H9 (cell line): ENCODE data around the gene DCC. TPM values are rescaled to one million over a fixed set of nuclear protein-coding genes. Genes with fewer than 3 reads are reported as not detected.

Experiments used
- DNase-seq: peaks from one replicate; pipeline ENCODE4 v3.0.0-alpha.2; 2017
- H2AFZ ChIP-seq: one replicate; pipeline ENCODE4 v1.6.1; 2013; ENCODE audit warnings: mild to moderate bottlenecking, low read length, control low read depth, moderate library complexity
- H2AK5ac ChIP-seq: 2 replicates; pipeline ENCODE4 v1.6.1; 2013; ENCODE audit warnings: low read length, control low read depth, mixed read lengths; ENCODE audit not compliant: insufficient read length
- H2BK120ac ChIP-seq: one replicate; pipeline ENCODE4 v1.6.1; 2013; ENCODE audit warnings: low read depth, mild to moderate bottlenecking, low read length, control low read depth, inconsistent platforms; ENCODE audit not compliant: poor library complexity, severe bottlenecking
- H2BK12ac ChIP-seq: 2 replicates; pipeline ENCODE4 v1.6.1; 2013; ENCODE audit warnings: low read length, control low read depth, mixed read lengths, low read depth; ENCODE audit not compliant: insufficient read length
- H2BK15ac ChIP-seq: 2 replicates; pipeline ENCODE4 v1.6.1; 2013; ENCODE audit warnings: low read depth, low read length, control low read depth
- H2BK20ac ChIP-seq: one replicate; pipeline ENCODE4 v1.6.1; 2013; ENCODE audit warnings: low read depth, mild to moderate bottlenecking, low read length, control low read depth, inconsistent platforms; ENCODE audit not compliant: poor library complexity, severe bottlenecking
- H2BK5ac ChIP-seq: 2 replicates; pipeline ENCODE4 v1.6.1; 2013; ENCODE audit warnings: low read length, control low read depth, mixed read lengths; ENCODE audit not compliant: insufficient read length
- H3K14ac ChIP-seq: 2 replicates; pipeline ENCODE4 v1.6.1; 2013; ENCODE audit warnings: low read length, control low read depth; ENCODE audit not compliant: insufficient read depth
- H3K18ac ChIP-seq: 2 replicates; pipeline ENCODE4 v1.6.1; 2013; ENCODE audit warnings: low read depth, mild to moderate bottlenecking, mixed read lengths, low read length, control low read depth; ENCODE audit not compliant: insufficient read length
- H3K23ac ChIP-seq: 2 replicates; pipeline ENCODE4 v1.6.1; 2013; ENCODE audit warnings: low read length, control low read depth, mixed read lengths, low read depth; ENCODE audit not compliant: insufficient read length
- H3K23me2 ChIP-seq: 2 replicates; pipeline ENCODE4 v1.6.1; 2013; ENCODE audit warnings: low read depth, mild to moderate bottlenecking, mixed read lengths, low read length, control low read depth; ENCODE audit not compliant: insufficient read length, poor library complexity, severe bottlenecking
- H3K27ac ChIP-seq: 2 replicates; pipeline ENCODE4 v1.5.1; 2013; ENCODE audit warnings: low read length, control low read depth, mixed read lengths, low read depth; ENCODE audit not compliant: insufficient read length
- H3K27me3 ChIP-seq: 2 replicates; pipeline ENCODE4 v1.6.1; 2013; ENCODE audit warnings: low read length, control low read depth, inconsistent platforms; ENCODE audit not compliant: insufficient read depth
- H3K4ac ChIP-seq: 2 replicates; pipeline ENCODE4 v1.6.1; 2013; ENCODE audit warnings: low read depth, mild to moderate bottlenecking, control low read depth, inconsistent platforms, low read length, moderate library complexity
- H3K4me1 ChIP-seq: 2 replicates; pipeline ENCODE4 v1.6.1; 2013; ENCODE audit warnings: low read length, control low read depth, inconsistent platforms; ENCODE audit not compliant: insufficient read depth
- H3K4me2 ChIP-seq: 2 replicates; pipeline ENCODE4 v1.6.1; 2013; ENCODE audit warnings: low read length, control low read depth, mixed read lengths; ENCODE audit not compliant: insufficient read length, insufficient read depth
- H3K56ac ChIP-seq: 2 replicates; pipeline ENCODE4 v1.6.1; 2013; ENCODE audit warnings: low read depth, mild to moderate bottlenecking, mixed read lengths, low read length, control low read depth; ENCODE audit not compliant: insufficient read length
- H3K79me1 ChIP-seq: 2 replicates; pipeline ENCODE4 v1.6.1; 2013; ENCODE audit warnings: low read depth, mild to moderate bottlenecking, moderate library complexity, low read length, control low read depth, inconsistent platforms; ENCODE audit not compliant: insufficient read depth, poor library complexity, severe bottlenecking
- H3K79me2 ChIP-seq: 2 replicates; pipeline ENCODE4 v1.6.1; 2013; ENCODE audit warnings: low read length, control low read depth, inconsistent platforms; ENCODE audit not compliant: insufficient read depth
- H3K9ac ChIP-seq: 2 replicates; pipeline ENCODE4 v1.6.1; 2013; ENCODE audit warnings: low read length, control low read depth, mixed read lengths; ENCODE audit not compliant: insufficient read length; ENCODE audit errors: extremely low read depth
- H3K9me3 ChIP-seq: one replicate; pipeline ENCODE4 v1.6.1; 2013; ENCODE audit warnings: low read depth, low read length, inconsistent platforms; ENCODE audit not compliant: control insufficient read depth
- H3T11ph ChIP-seq: one replicate; pipeline ENCODE4 v1.6.1; 2013; ENCODE audit warnings: mild to moderate bottlenecking, low read length, control low read depth, inconsistent platforms
- H4K20me1 ChIP-seq: one replicate; pipeline ENCODE4 v1.6.1; 2013; ENCODE audit not compliant: control insufficient read depth, insufficient read length, insufficient read depth
- H4K5ac ChIP-seq: 2 replicates; pipeline ENCODE4 v1.6.1; 2013; ENCODE audit warnings: low read depth, mild to moderate bottlenecking, mixed read lengths, low read length, control low read depth; ENCODE audit not compliant: insufficient read length
- H4K8ac ChIP-seq: replicated peaks from 2 replicates; pipeline ENCODE4 v1.6.1; 2013; ENCODE audit warnings: low read length, control low read depth, mixed read lengths, low read depth; ENCODE audit not compliant: insufficient read length
- H4K91ac ChIP-seq: 2 replicates; pipeline ENCODE4 v1.6.1; 2013; ENCODE audit warnings: low read depth, mild to moderate bottlenecking, moderate library complexity, mixed read lengths, low read length, control low read depth; ENCODE audit not compliant: insufficient read length
- H3K27ac Mint-ChIP-seq, 3 experiments: 2 replicates in 2 of 3; 3 replicates in 1 of 3; pipeline ENCODE4 v1.8.0; 2020 to 2021; ENCODE audit warnings: mixed read lengths in 3 of 3, mild to moderate bottlenecking in 1 of 3, moderate library complexity in 1 of 3
- H3K27me3 Mint-ChIP-seq: 2 replicates; pipeline ENCODE4 v1.8.0; 2021; ENCODE audit warnings: low read depth, mild to moderate bottlenecking, moderate library complexity, mixed read lengths
- H3K36me3 Mint-ChIP-seq, 3 experiments: 2 replicates in 2 of 3; 3 replicates in 1 of 3; pipeline ENCODE4 v1.8.0; 2020 to 2021; ENCODE audit warnings: low read depth in 3 of 3, mixed read lengths in 3 of 3; ENCODE audit not compliant: insufficient read depth in 1 of 3
- H3K4me1 Mint-ChIP-seq, 2 experiments: 2 replicates each; pipeline ENCODE4 v1.8.0; 2020; ENCODE audit warnings: mixed read lengths in 2 of 2
- H3K4me3 Mint-ChIP-seq, 2 experiments: 2 replicates in 1 of 2; 3 replicates in 1 of 2; pipeline ENCODE4 v1.8.0; 2020 to 2021; ENCODE audit warnings: mild to moderate bottlenecking in 2 of 2, mixed read lengths in 2 of 2, moderate library complexity in 1 of 2
- H3K9me3 Mint-ChIP-seq, 2 experiments: 2 replicates in 1 of 2; 3 replicates in 1 of 2; pipeline ENCODE4 v1.8.0; 2020; ENCODE audit warnings: mild to moderate bottlenecking in 2 of 2, mixed read lengths in 2 of 2, moderate library complexity in 1 of 2
- WGBS: extraction: QIAGEN DNeasy Blood & Tissue Kit; methylation state at CpG from one replicate; pipeline ENCODE4 v1.1.7; 2013; ENCODE audit warnings: missing lambda C conversion rate, low lambda C conversion rate, mixed read lengths; ENCODE audit not compliant: insufficient read length; ENCODE audit errors: extremely low coverage; 5-methylcytosine and 5-hydroxymethylcytosine counted together
- total RNA-seq: library from RNA; stranded (reverse); gene quantifications from 2 replicates; pipeline ENCODE4 v1.2.1, GENCODE V29; 2021
- TF ChIP-seq, protein P1 (sequence below): fragments of 200-600 bp; sonication (generic); conservative IDR thresholded peaks from 3 replicates; pipeline ENCODE4 v1.8.0; 2021; ENCODE audit warnings: antibody characterized with exemption, mild to moderate bottlenecking

The DCC gene
- total RNA-seq, 1 experiment from 2014 or later: 0.35 TPM

GRCh38 chr18:52636536-52636935 lies 296.5 kb downstream of the DCC start:
- Histone ChIP-seq H3K4ac (no peak overlapping the region), H4K20me1 (no peaks in the 10 kb centered on the region), H3K23me2 (no peaks in the 10 kb centered on the region), H3K23ac (no peak overlapping the region), H4K91ac (no peak overlapping the region), H4K5ac (no peak overlapping the region), H3K27ac (no peak overlapping the region), H3K27me3 (no peaks in the 10 kb centered on the region), H3K4me2 (no peak overlapping the region), H3K79me1 (no peaks in the 10 kb centered on the region), H3K9ac (no peak overlapping the region), H2AFZ (no peak overlapping the region), H2AK5ac (no peak overlapping the region), H3K79me2 (no peaks in the 10 kb centered on the region), H2BK20ac (no peak overlapping the region), H4K8ac (no peak overlapping the region), H2BK15ac (no peak overlapping the region), H2BK5ac (no peak overlapping the region), H3K18ac (no peak overlapping the region), H3K14ac (no peak overlapping the region), H3K56ac (no peak overlapping the region), H2BK120ac (no peak overlapping the region), H3K9me3 (no peaks in the 10 kb centered on the region), H2BK12ac (no peak overlapping the region), H3K4me1 (no peaks in the 10 kb centered on the region), H3T11ph (no peak overlapping the region)
- no peaks in the 10 kb centered on the region for H3K27me3 Mint-ChIP-seq
- TF ChIP-seq, protein P1, sequence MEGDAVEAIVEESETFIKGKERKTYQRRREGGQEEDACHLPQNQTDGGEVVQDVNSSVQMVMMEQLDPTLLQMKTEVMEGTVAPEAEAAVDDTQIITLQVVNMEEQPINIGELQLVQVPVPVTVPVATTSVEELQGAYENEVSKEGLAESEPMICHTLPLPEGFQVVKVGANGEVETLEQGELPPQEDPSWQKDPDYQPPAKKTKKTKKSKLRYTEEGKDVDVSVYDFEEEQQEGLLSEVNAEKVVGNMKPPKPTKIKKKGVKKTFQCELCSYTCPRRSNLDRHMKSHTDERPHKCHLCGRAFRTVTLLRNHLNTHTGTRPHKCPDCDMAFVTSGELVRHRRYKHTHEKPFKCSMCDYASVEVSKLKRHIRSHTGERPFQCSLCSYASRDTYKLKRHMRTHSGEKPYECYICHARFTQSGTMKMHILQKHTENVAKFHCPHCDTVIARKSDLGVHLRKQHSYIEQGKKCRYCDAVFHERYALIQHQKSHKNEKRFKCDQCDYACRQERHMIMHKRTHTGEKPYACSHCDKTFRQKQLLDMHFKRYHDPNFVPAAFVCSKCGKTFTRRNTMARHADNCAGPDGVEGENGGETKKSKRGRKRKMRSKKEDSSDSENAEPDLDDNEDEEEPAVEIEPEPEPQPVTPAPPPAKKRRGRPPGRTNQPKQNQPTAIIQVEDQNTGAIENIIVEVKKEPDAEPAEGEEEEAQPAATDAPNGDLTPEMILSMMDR: peak; percentile 57; the same call in 2 of the 3 replicates
- H3K4me1 Mint-ChIP-seq: peaks cover 0 to 4% of the 10 kb centered on the region in 2 experiments; a peak in 1 of 4 replicates
- peaks cover 0 to 6% of the 10 kb centered on the region in 2 experiments; a peak in 2 of 5 replicates for H3K9me3 Mint-ChIP-seq
- H3K4me3 Mint-ChIP-seq: no peak overlapping the region
- peaks cover 0 to 5% (median 4%) of the 10 kb centered on the region in 3 experiments; a peak in 4 of 7 replicates for H3K36me3 Mint-ChIP-seq
- DNase-seq: peak; percentile 53
- H3K27ac Mint-ChIP-seq: peak overlapping the region in 2 of 3 experiments; percentile 11 to 66; a peak in 1 of 7 replicates
- WGBS: no CpG with 5 or more reads among the region's 5 CpGs
